Heart left ventricle (tissue), 13 donors: ENCODE results near the gene YBX1.

Source experiments
- POLR2A ChIP-seq, 2 donors: fragments of 450-650 bp; IDR thresholded peaks; one replicate each; pipeline ENCODE4 v1.6.1; 2017; ENCODE audit warnings: antibody characterized with exemption in 2 of 2, mild to moderate bottlenecking in 2 of 2, moderate library complexity in 2 of 2
- TF ChIP-seq, protein P1 (sequence below), 12 donors: fragments of 200-600 bp; sonication (generic) in 4 of 12; IDR thresholded peaks; one replicate each; pipeline versions ENCODE4 v1.5.0 to v1.8.0; 2018 to 2022; ENCODE audit warnings: antibody characterized with exemption in 12 of 12, mild to moderate bottlenecking in 5 of 12
- donor health status: ischemic (EF 13 %, LVEDD 7.1; RV severe dilation, severe dysfunction).
- donor health status: DM: no; HTN: yes; CAD: no.
- donor health status: DM: no; HTN: no; CAD: no.
- donor health status: ischemic (EF 25% LVEDD 6.9; RV normal size, moderate dysfunction).
- donor health status: ischemic (EF 25% LVEDD 5.7; RV mildly dilated, moderate dysfunction).
- donor health status: ischemic (EF 35%, LVEDD 5.7; RV mildly dilated, moderate dysfunction).
- donor health status: nonischemic (EF 11% LVEDD 7.7; RV severe dilation, severe dysfunction).
- donor health status: DM: yes; HTN: yes; CAD: no.
- donor health status: PGD.
- donor health status: ischemic (EF 29% LVEDD 5.4; RV normal size, mild dysfunction).
- donor health status: nonischemic (EF 23%, LVEDD 6.1; RV moderate dilation, normal function).

DNA sequence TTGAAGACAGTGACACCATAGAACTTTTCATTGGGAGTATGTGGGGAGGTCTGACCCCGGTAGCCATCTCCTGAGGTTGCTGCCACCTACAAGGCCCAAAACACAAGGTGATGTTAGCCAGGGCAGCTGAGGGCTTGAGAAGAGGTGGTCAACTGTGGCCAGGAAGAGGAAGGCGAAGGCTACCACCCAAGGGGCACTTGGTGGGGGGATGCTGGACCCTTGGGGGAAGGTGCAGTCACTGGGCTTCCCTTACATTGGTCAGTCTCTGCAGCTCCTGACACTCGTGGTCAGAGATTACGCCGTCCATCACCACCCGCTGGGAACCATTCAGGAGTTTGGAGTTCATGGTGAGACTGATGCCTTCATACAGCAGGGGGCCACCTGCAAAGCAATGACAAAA is 70.1 kb downstream of the YBX1 start:
- TF ChIP-seq, protein P1, sequence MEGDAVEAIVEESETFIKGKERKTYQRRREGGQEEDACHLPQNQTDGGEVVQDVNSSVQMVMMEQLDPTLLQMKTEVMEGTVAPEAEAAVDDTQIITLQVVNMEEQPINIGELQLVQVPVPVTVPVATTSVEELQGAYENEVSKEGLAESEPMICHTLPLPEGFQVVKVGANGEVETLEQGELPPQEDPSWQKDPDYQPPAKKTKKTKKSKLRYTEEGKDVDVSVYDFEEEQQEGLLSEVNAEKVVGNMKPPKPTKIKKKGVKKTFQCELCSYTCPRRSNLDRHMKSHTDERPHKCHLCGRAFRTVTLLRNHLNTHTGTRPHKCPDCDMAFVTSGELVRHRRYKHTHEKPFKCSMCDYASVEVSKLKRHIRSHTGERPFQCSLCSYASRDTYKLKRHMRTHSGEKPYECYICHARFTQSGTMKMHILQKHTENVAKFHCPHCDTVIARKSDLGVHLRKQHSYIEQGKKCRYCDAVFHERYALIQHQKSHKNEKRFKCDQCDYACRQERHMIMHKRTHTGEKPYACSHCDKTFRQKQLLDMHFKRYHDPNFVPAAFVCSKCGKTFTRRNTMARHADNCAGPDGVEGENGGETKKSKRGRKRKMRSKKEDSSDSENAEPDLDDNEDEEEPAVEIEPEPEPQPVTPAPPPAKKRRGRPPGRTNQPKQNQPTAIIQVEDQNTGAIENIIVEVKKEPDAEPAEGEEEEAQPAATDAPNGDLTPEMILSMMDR (IDR thresholded peaks at IDR 0.05) = no peak
- no peak for TF ChIP-seq POLR2A (IDR thresholded peaks at IDR 0.05)
